HL-60 (cell line): ENCODE data around the gene TNRC6A.

Experiments used
- TF ChIP-seq, protein P1 (sequence below): IDR thresholded peaks from one replicate; pipeline ENCODE4 v1.5.1; 2011; ENCODE audit warnings: low read length, control low read depth, inconsistent platforms; ENCODE audit not compliant: insufficient read depth
- TF ChIP-seq, protein P2 (sequence below): IDR thresholded peaks from 2 replicates; pipeline ENCODE4 v1.6.1; 2012; ENCODE audit warnings: low read depth; ENCODE audit not compliant: insufficient replicate concordance

DNA sequence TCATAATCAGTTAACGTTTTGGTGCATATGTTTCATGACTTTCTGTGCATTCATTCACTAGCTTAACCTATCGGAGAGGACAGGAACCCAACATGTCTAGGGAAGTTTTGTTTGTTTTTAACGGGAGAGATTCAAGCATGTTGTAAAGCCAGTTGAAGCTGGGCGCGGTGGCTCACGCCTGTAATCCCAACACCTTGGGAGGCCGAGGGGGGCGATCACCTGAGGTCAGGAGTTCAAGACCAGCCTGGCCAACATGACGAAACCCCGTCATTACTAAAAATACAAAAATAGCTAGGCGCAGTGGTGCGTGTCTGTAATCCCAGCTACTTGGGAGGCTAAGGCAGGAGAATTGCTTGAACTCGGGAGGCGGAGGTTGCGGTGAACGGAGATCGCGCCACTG, 1.4 kb upstream of the TNRC6A start:
- TF ChIP-seq, protein P1, sequence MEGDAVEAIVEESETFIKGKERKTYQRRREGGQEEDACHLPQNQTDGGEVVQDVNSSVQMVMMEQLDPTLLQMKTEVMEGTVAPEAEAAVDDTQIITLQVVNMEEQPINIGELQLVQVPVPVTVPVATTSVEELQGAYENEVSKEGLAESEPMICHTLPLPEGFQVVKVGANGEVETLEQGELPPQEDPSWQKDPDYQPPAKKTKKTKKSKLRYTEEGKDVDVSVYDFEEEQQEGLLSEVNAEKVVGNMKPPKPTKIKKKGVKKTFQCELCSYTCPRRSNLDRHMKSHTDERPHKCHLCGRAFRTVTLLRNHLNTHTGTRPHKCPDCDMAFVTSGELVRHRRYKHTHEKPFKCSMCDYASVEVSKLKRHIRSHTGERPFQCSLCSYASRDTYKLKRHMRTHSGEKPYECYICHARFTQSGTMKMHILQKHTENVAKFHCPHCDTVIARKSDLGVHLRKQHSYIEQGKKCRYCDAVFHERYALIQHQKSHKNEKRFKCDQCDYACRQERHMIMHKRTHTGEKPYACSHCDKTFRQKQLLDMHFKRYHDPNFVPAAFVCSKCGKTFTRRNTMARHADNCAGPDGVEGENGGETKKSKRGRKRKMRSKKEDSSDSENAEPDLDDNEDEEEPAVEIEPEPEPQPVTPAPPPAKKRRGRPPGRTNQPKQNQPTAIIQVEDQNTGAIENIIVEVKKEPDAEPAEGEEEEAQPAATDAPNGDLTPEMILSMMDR, result no peak
- TF ChIP-seq, protein P2, sequence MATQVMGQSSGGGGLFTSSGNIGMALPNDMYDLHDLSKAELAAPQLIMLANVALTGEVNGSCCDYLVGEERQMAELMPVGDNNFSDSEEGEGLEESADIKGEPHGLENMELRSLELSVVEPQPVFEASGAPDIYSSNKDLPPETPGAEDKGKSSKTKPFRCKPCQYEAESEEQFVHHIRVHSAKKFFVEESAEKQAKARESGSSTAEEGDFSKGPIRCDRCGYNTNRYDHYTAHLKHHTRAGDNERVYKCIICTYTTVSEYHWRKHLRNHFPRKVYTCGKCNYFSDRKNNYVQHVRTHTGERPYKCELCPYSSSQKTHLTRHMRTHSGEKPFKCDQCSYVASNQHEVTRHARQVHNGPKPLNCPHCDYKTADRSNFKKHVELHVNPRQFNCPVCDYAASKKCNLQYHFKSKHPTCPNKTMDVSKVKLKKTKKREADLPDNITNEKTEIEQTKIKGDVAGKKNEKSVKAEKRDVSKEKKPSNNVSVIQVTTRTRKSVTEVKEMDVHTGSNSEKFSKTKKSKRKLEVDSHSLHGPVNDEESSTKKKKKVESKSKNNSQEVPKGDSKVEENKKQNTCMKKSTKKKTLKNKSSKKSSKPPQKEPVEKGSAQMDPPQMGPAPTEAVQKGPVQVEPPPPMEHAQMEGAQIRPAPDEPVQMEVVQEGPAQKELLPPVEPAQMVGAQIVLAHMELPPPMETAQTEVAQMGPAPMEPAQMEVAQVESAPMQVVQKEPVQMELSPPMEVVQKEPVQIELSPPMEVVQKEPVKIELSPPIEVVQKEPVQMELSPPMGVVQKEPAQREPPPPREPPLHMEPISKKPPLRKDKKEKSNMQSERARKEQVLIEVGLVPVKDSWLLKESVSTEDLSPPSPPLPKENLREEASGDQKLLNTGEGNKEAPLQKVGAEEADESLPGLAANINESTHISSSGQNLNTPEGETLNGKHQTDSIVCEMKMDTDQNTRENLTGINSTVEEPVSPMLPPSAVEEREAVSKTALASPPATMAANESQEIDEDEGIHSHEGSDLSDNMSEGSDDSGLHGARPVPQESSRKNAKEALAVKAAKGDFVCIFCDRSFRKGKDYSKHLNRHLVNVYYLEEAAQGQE, result no peak
